HepG2 (cell line): ENCODE measurements around the gene LUC7L2. TPM values are rescaled to one million over a fixed set of nuclear protein-coding genes. Genes with fewer than 3 reads are reported as not detected.

Experiments used
- BCL3 ChIP-seq: sonication (generic); formaldehyde crosslinking; IDR thresholded peaks from 2 replicates; pipeline ENCODE4 v1.5.1; 2020; ENCODE audit warnings: mild to moderate bottlenecking, missing genetic modification reagents, moderate library complexity
- BRD4 ChIP-seq: sonication (generic); formaldehyde crosslinking; IDR thresholded peaks from 2 replicates; pipeline ENCODE4 v1.4.0; 2020; ENCODE audit warnings: missing genetic modification reagents
- CENPT ChIP-seq: sonication (generic); formaldehyde crosslinking; IDR thresholded peaks from 2 replicates; pipeline ENCODE4 v1.8.0; 2022; ENCODE audit warnings: low read depth, mild to moderate bottlenecking, moderate library complexity, missing genetic modification reagents
- ETV6 ChIP-seq: sonication (generic); formaldehyde crosslinking; conservative IDR thresholded peaks from 2 replicates; pipeline ENCODE4 v1.4.0; 2020; ENCODE audit warnings: missing genetic modification reagents
- JUN ChIP-seq: sonication (generic); formaldehyde crosslinking; IDR thresholded peaks from 2 replicates; pipeline ENCODE4 v1.4.0; 2020; ENCODE audit warnings: mild to moderate bottlenecking, missing genetic modification reagents
- SETDB1 ChIP-seq: sonication (generic); formaldehyde crosslinking; IDR thresholded peaks from 2 replicates; pipeline ENCODE4 v1.5.1; 2020; ENCODE audit warnings: missing genetic modification reagents, mild to moderate bottlenecking, borderline replicate concordance
- SIX1 ChIP-seq: sonication (generic); formaldehyde crosslinking; IDR thresholded peaks from 2 replicates; pipeline ENCODE4 v1.4.0; 2020; ENCODE audit warnings: missing genetic modification reagents, borderline replicate concordance
- SP1 ChIP-seq, 2 experiments: fragments of 450-650 bp in 1 of 2; sonication (generic) in 1 of 2; formaldehyde crosslinking in 1 of 2; IDR thresholded peaks; 2 replicates each; pipeline versions ENCODE4 v1.4.0 to v1.6.1; 2016 to 2020; ENCODE audit warnings: missing genetic modification reagents in 1 of 2
- SP5 ChIP-seq: IDR thresholded peaks from 2 replicates; pipeline ENCODE4 v1.6.1; 2016; ENCODE audit warnings: low read depth, borderline replicate concordance
- ZMYM2 ChIP-seq: sonication (generic); formaldehyde crosslinking; IDR thresholded peaks from 2 replicates; pipeline ENCODE4 v1.8.0; 2022; ENCODE audit warnings: mild to moderate bottlenecking, missing genetic modification reagents
- ZMYM3 ChIP-seq: sonication (generic); formaldehyde crosslinking; IDR thresholded peaks from 2 replicates; pipeline ENCODE4 v1.5.1; 2020; ENCODE audit warnings: mild to moderate bottlenecking, missing genetic modification reagents
- ZNF34 ChIP-seq: sonication (generic); formaldehyde crosslinking; IDR thresholded peaks from 2 replicates; pipeline ENCODE4 v1.4.0; 2020; ENCODE audit warnings: mild to moderate bottlenecking, missing genetic modification reagents, borderline replicate concordance
- ZNF367 ChIP-seq: sonication (generic); formaldehyde crosslinking; IDR thresholded peaks from 2 replicates; pipeline ENCODE4 v1.4.0; 2020; ENCODE audit warnings: missing genetic modification reagents, borderline replicate concordance
- ZNF501 ChIP-seq: sonication (generic); formaldehyde crosslinking; IDR thresholded peaks from 2 replicates; pipeline ENCODE4 v1.5.1; 2020; ENCODE audit warnings: mild to moderate bottlenecking, moderate library complexity, missing genetic modification reagents
- ZNF564 ChIP-seq: sonication (generic); formaldehyde crosslinking; IDR thresholded peaks from 2 replicates; pipeline ENCODE4 v1.8.1; 2023; ENCODE audit warnings: mild to moderate bottlenecking, missing genetic modification reagents
- ZNF781 ChIP-seq: sonication (generic); formaldehyde crosslinking; IDR thresholded peaks from 2 replicates; pipeline ENCODE4 v1.5.1; 2020; ENCODE audit warnings: borderline replicate concordance, mild to moderate bottlenecking, missing genetic modification reagents; ENCODE audit errors: not compliant biosample characterization
- polyA plus RNA-seq, 8 experiments: library from polyadenylated mRNA; depleted of rRNA in 3 of 8; stranded (reverse) in 7 of 8; unstranded in 1 of 8; fragments of >200 nt; fragmentation: Illumina TruSeq in 4 of 8; extraction: Trizol in 4 of 8; gene quantifications; 2 replicates each; pipeline versions ENCODE4 v1.2.1 to v1.2.3, GENCODE V29; 2011 to 2016; ENCODE audit warnings: low read depth in 4 of 8, missing spikeins in 1 of 8, mixed read lengths in 1 of 8; ENCODE audit not compliant: insufficient read depth in 1 of 8
- total RNA-seq, 5 experiments: library from RNA; depleted of rRNA; stranded (reverse); fragments of >200 nt; fragmentation: Illumina TruSeq; extraction: Trizol; gene quantifications; 2 replicates each; pipeline ENCODE4 v1.2.3, GENCODE V29; 2016; ENCODE audit warnings: low read depth in 1 of 5
- TF ChIP-seq, protein P1 (sequence below): IDR thresholded peaks from 2 replicates; pipeline ENCODE4 v1.6.1; 2012; ENCODE audit warnings: low read depth, low read length, improper control_type of control experiment
- TF ChIP-seq, protein P2 (sequence below): sonication (generic); formaldehyde crosslinking; IDR thresholded peaks from 2 replicates; pipeline ENCODE4 v1.8.0; 2022; ENCODE audit warnings: low read depth, missing genetic modification reagents
- TF ChIP-seq, protein P3 (sequence below): sonication (generic); formaldehyde crosslinking; IDR thresholded peaks from 2 replicates; pipeline ENCODE4 v1.4.0; 2020; ENCODE audit warnings: missing genetic modification reagents, borderline replicate concordance

LUC7L2 gene
- total and polyA plus RNA-seq, 2 of the 13 experiments (the other 11 are each of a cell fraction or from before 2014, with no cell fraction given): 17.9 to 50.7 TPM

- peak; percentile 68 for TF ChIP-seq ZNF564
- peak; percentile 86 for TF ChIP-seq JUN (CRISPR knock-in tag)
- TF ChIP-seq ZNF367 (CRISPR knock-in tag): peak; percentile 78
- TF ChIP-seq SP5 (CRISPR knock-in tag): peak; percentile 40; the same call in 1 of the 2 replicates
- peak; percentile 32; the same call in 1 of the 2 replicates for TF ChIP-seq SP1 (IDR thresholded peaks at IDR 0.05)
- TF ChIP-seq SP1 (CRISPR knock-in tag; IDR thresholded peaks at IDR 0.05): peak; percentile 75
- TF ChIP-seq ZNF34 (CRISPR knock-in tag): peak; percentile 85
- peak; percentile 61 for TF ChIP-seq ZNF781 (CRISPR knock-in tag)
- TF ChIP-seq, protein P1, sequence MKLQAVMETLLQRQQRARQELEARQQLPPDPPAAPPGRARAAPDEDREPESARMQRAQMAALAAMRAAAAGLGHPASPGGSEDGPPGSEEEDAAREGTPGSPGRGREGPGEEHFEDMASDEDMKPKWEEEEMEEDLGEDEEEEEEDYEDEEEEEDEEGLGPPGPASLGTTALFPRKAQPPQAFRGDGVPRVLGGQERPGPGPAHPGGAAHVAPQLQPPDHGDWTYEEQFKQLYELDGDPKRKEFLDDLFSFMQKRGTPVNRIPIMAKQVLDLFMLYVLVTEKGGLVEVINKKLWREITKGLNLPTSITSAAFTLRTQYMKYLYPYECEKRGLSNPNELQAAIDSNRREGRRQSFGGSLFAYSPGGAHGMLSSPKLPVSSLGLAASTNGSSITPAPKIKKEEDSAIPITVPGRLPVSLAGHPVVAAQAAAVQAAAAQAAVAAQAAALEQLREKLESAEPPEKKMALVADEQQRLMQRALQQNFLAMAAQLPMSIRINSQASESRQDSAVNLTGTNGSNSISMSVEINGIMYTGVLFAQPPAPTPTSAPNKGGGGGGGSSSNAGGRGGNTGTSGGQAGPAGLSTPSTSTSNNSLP: no peak
- TF ChIP-seq, protein P2, sequence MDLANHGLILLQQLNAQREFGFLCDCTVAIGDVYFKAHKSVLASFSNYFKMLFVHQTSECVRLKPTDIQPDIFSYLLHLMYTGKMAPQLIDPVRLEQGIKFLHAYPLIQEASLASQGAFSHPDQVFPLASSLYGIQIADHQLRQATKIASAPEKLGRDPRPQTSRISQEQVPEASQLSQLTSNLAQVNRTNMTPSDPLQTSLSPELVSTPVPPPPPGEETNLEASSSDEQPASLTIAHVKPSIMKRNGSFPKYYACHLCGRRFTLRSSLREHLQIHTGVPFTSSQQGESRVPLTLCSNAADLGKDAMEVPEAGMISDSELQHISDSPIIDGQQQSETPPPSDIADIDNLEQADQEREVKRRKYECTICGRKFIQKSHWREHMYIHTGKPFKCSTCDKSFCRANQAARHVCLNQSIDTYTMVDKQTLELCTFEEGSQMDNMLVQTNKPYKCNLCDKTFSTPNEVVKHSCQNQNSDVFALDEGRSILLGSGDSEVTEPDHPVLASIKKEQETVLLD (CRISPR knock-in tag): peak; percentile 84
- TF ChIP-seq ETV6 (CRISPR knock-in tag): 0 out of 2 replicates have a peak, but pooled peaks have one; percentile 66
- TF ChIP-seq SIX1: no peak
- peak; percentile 78; the same call in 1 of the 2 replicates for TF ChIP-seq ZMYM2 (CRISPR knock-in tag)
- TF ChIP-seq ZNF501 (CRISPR knock-in tag): peak; percentile 86
- TF ChIP-seq, protein P3, sequence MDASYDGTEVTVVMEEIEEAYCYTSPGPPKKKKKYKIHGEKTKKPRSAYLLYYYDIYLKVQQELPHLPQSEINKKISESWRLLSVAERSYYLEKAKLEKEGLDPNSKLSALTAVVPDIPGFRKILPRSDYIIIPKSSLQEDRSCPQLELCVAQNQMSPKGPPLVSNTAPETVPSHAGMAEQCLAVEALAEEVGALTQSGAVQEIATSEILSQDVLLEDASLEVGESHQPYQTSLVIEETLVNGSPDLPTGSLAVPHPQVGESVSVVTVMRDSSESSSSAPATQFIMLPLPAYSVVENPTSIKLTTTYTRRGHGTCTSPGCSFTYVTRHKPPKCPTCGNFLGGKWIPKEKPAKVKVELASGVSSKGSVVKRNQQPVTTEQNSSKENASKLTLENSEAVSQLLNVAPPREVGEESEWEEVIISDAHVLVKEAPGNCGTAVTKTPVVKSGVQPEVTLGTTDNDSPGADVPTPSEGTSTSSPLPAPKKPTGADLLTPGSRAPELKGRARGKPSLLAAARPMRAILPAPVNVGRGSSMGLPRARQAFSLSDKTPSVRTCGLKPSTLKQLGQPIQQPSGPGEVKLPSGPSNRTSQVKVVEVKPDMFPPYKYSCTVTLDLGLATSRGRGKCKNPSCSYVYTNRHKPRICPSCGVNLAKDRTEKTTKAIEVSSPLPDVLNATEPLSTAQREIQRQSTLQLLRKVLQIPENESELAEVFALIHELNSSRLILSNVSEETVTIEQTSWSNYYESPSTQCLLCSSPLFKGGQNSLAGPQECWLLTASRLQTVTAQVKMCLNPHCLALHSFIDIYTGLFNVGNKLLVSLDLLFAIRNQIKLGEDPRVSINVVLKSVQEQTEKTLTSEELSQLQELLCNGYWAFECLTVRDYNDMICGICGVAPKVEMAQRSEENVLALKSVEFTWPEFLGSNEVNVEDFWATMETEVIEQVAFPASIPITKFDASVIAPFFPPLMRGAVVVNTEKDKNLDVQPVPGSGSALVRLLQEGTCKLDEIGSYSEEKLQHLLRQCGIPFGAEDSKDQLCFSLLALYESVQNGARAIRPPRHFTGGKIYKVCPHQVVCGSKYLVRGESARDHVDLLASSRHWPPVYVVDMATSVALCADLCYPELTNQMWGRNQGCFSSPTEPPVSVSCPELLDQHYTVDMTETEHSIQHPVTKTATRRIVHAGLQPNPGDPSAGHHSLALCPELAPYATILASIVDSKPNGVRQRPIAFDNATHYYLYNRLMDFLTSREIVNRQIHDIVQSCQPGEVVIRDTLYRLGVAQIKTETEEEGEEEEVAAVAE: 0 out of 2 replicates have a peak, but pooled peaks have one; percentile 73
- peak; percentile 56; the same call in 1 of the 2 replicates for TF ChIP-seq BRD4 (CRISPR knock-in tag)
- TF ChIP-seq SETDB1 (CRISPR knock-in tag): no peak; the same call in 1 of the 2 replicates
- TF ChIP-seq ZMYM3: peak; percentile 64
- peak; percentile 18; the same call in 1 of the 2 replicates for TF ChIP-seq BCL3 (CRISPR knock-in tag)
- 0 out of 2 replicates have a peak, but pooled peaks have one; percentile 55 for TF ChIP-seq CENPT (CRISPR knock-in tag)
These were observed at the start of gene LUC7L2 (continued) for GRCh38 chr7:139359366-139360209.
